OCI-LY3 (cell line): ENCODE results near the gene TMEM163.
"Not testable (repeated sequence)": the region's sequence is repeated elsewhere in the genome, so short reads cannot be mapped to it uniquely, and the experiment has no call there.

Source experiments
- CTCF ChIP-seq: fragments of 200-600, 300-600 bp; sonication (generic); IDR thresholded peaks from 2 replicates; pipeline ENCODE4 v1.5.1; 2014; ENCODE audit warnings: antibody characterized with exemption, low read length, low read depth
- EZH2phosphoT487 ChIP-seq: fragments of 200-600 bp; shearing (Covaris generic); IDR thresholded peaks from 2 replicates; pipeline ENCODE4 v1.6.1; 2018; ENCODE audit warnings: antibody characterized with exemption, mixed run types, low read depth

GRCh38 chr2:134751981-134752380 is 33.2 kb upstream of the TMEM163 start:
- not testable (repeated sequence) for TF ChIP-seq EZH2phosphoT487, CTCF
